ENCODE measurements around the gene SLC25A47. TPM values are rescaled to one million over a fixed set of nuclear protein-coding genes. Genes with fewer than 3 reads are reported as not detected.

Gene SLC25A47
- total RNA-seq, 4 donors from 2014 or later: 0.54 to 1.2 TPM; not detected in 2

DNA sequence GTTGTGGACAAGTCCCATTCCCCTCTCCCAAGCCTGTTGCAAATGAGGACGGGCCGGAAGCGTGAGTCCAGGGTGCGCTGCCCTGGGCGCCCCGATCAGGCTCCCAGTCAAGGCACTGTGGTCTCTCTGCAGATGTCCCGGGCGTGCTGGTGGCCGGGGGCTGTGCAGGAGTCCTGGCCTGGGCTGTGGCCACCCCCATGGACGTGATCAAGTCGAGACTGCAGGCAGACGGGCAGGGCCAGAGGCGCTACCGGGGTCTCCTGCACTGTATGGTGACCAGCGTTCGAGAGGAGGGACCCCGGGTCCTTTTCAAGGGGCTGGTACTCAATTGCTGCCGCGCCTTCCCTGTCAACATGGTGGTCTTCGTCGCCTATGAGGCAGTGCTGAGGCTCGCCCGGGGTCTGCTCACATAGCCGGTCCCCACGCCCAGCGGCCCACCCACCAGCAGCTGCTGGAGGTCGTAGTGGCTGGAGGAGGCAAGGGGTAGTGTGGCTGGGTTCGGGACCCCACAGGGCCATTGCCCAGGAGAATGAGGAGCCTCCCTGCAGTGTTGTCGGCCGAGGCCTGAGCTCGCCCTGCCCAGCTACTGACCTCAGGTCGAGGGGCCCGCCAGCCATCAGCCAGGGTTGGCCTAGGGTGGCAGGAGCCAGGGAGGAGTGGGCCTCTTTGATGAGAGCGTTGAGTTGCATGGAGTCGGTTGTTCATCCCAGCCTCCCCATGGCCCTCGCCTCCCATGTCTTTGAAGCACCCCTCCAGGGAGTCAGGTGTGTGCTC lies 6.3 kb downstream of the SLC25A47 start:
- Histone ChIP-seq H3K4me1 (peaks cover 0 to 11% (median 2%) of the 10 kb centered on the region in 4 donors), H3K4me3 (peak overlapping the region in 3 of 4 donors; percentile 17 to 53 (median 48)), H3K9me3 (no peaks in the 10 kb centered on the region), H3K27me3 (no peaks in the 10 kb centered on the region), H3K27ac (peak overlapping the region in 3 of 4 donors; percentile 61 to 87 (median 79)), H3K36me3 (peaks cover 0 to 6% (median 0%) of the 10 kb centered on the region in 3 donors)
- no peak for TF ChIP-seq POLR2A (IDR thresholded peaks at IDR 0.05)
- TF ChIP-seq, protein P1, sequence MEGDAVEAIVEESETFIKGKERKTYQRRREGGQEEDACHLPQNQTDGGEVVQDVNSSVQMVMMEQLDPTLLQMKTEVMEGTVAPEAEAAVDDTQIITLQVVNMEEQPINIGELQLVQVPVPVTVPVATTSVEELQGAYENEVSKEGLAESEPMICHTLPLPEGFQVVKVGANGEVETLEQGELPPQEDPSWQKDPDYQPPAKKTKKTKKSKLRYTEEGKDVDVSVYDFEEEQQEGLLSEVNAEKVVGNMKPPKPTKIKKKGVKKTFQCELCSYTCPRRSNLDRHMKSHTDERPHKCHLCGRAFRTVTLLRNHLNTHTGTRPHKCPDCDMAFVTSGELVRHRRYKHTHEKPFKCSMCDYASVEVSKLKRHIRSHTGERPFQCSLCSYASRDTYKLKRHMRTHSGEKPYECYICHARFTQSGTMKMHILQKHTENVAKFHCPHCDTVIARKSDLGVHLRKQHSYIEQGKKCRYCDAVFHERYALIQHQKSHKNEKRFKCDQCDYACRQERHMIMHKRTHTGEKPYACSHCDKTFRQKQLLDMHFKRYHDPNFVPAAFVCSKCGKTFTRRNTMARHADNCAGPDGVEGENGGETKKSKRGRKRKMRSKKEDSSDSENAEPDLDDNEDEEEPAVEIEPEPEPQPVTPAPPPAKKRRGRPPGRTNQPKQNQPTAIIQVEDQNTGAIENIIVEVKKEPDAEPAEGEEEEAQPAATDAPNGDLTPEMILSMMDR (IDR thresholded peaks at IDR 0.05): no peak
- no peak for DNase-seq

DNA sequence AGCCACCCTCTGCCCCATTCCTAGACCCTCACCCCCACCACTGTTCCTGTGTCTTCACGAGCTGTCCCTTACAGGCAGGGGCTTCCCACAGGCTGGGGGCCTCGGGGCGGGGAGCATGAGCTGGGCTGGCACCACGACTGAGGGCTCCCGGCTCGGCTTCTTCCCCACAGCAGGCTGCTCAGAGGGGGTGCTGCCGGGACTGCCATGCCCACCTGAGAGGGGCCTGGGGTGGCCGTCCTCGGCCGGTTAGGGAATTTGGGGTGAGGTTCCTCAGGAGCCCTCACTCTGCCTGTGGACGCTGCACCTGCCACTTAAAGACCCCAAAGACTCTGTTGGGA lies 6.8 kb downstream of the SLC25A47 start:
- no peak for DNase-seq
- H3K27ac ChIP-seq: no peak overlapping the region
- H3K36me3 ChIP-seq: peaks cover 0 to 10% (median 0%) of the 10 kb centered on the region in 3 donors
- H3K27me3 ChIP-seq: no peaks in the 10 kb centered on the region
- H3K9me3 ChIP-seq: no peaks in the 10 kb centered on the region
- TF ChIP-seq POLR2A (IDR thresholded peaks at IDR 0.05): no peak
- TF ChIP-seq, protein P1 (IDR thresholded peaks at IDR 0.05): no peak
- peaks cover 0 to 11% (median 2%) of the 10 kb centered on the region in 4 donors for H3K4me1 ChIP-seq
- no peak overlapping the region for H3K4me3 ChIP-seq

DNA sequence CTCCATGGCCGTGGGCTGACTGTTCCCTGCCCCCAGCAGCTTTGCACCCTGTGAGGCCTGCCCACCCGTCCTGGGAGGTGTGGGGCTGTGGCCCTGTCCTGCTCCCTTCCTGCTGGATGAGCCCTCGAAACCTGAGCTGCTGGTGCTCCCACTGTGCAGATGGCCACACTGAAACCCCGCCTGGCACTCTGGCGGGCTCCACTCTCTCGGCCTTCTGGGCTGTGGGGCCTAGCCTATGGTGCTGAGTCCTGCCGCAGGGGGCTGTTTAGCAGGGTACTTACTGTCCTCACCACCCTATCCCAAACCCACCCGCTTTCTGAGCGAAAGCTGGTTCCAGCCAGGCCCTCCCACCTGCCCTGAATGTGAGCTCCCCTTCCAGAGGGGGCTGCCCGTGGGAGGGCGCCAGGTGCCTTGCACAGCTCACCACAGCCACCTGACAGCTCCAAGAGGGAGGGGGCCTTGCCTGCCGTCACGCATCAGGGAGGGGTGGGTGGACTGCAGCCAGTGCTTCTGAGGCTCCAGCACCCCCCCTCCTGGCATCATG lies 7.3 kb downstream of the SLC25A47 start:
- DNase-seq: peak in 1 of 3 donors; percentile 40
- TF ChIP-seq, protein P1 (IDR thresholded peaks at IDR 0.05): no peak
- TF ChIP-seq POLR2A (IDR thresholded peaks at IDR 0.05): no peak
- Histone ChIP-seq H3K36me3 (peaks cover 0 to 10% (median 0%) of the 10 kb centered on the region in 3 donors), H3K4me1 (peaks cover 0 to 8% (median 2%) of the 10 kb centered on the region in 4 donors), H3K27ac (no peak overlapping the region), H3K9me3 (no peaks in the 10 kb centered on the region), H3K4me3 (no peak overlapping the region), H3K27me3 (no peaks in the 10 kb centered on the region)

DNA sequence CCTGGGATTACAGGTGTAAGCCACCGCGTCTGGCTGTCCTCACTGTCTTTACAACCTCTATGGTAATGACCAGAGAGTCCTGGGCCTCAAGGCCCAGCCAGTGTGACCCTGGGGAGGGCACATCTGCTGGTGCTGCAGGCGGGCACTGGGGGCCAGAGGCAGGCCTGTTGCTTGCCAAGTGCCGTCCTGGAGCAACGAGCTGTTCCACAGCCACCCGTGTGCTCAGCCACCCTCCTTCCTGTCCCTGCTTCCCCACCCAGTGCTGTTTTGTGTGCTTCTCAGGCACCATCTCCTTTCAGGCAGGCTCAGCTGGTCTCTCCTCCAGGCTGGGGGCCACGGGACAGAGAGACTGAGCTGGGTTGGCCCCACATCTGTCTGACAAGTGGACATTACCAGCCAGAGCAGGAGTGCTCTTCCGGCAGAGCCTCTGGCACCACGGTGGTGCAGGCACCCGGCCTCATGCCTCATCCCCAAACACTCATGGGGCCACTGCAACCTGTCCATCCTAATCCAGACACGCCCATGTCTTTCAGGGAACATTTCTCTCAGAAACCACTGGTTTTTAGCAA lies 9.0 kb downstream of the SLC25A47 start:
- Histone ChIP-seq H3K4me3 (no peak overlapping the region), H3K36me3 (peaks cover 0 to 22% (median 0%) of the 10 kb centered on the region in 3 donors), H3K9me3 (no peaks in the 10 kb centered on the region), H3K4me1 (peaks cover 0 to 4% (median 2%) of the 10 kb centered on the region in 4 donors), H3K27ac (no peak overlapping the region), H3K27me3 (no peaks in the 10 kb centered on the region)
- DNase-seq: peak in 1 of 3 donors; percentile 32
- TF ChIP-seq, protein P1 (IDR thresholded peaks at IDR 0.05): no peak
- TF ChIP-seq POLR2A (IDR thresholded peaks at IDR 0.05): no peak

DNA sequence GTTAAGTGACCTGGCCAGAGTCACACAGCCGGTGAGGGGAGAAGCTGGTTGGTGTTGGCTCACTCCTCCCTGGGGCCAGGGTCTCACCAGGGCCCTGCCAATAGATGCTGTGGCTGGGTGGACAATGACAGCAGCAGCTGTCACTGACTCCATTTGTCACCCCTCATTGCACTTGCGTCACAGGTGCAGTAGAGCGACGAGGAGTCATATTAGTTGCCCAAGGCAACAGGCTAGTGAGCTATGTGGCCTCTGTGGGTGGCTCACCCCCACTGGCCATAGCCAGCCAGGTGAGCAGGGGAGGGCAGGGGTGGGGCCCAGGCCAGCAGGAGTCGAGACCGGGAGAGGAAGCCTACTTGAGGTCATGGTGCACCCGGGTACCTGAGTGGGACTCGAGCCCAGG lies 9.7 kb downstream of the SLC25A47 start:
- peaks cover 0 to 25% (median 0%) of the 10 kb centered on the region in 3 donors for H3K36me3 ChIP-seq
- peaks cover 0 to 4% (median 2%) of the 10 kb centered on the region in 4 donors for H3K4me1 ChIP-seq
- H3K9me3 ChIP-seq: no peaks in the 10 kb centered on the region
- TF ChIP-seq, protein P1 (IDR thresholded peaks at IDR 0.05): no peak
- TF ChIP-seq POLR2A (IDR thresholded peaks at IDR 0.05): no peak
- H3K4me3 ChIP-seq: no peak overlapping the region
- DNase-seq: peak in 1 of 3 donors; percentile 43
- no peak overlapping the region for H3K27ac ChIP-seq
- no peaks in the 10 kb centered on the region for H3K27me3 ChIP-seq

Measured in Peyer's patch (tissue), 4 donors.